HepG2 (cell line): Measurements from ENCODE around the gene TRIM7. TPM values are rescaled to one million over a fixed set of nuclear protein-coding genes. Genes with fewer than 3 reads are reported as not detected.

Experiments
- ATAD3A ChIP-seq: sonication (generic); formaldehyde crosslinking; IDR thresholded peaks from 2 replicates; pipeline ENCODE4 v1.4.0; 2020; ENCODE audit warnings: missing genetic modification reagents
- ATF2 ChIP-seq: sonication (generic); formaldehyde crosslinking; IDR thresholded peaks from 2 replicates; pipeline ENCODE4 v1.4.0; 2020; ENCODE audit warnings: missing genetic modification reagents
- GTF3A ChIP-seq: sonication (generic); formaldehyde crosslinking; conservative IDR thresholded peaks from 2 replicates; pipeline ENCODE4 v1.4.0; 2020; ENCODE audit warnings: mild to moderate bottlenecking, missing genetic modification reagents
- SNAPC2 ChIP-seq: sonication (generic); formaldehyde crosslinking; IDR thresholded peaks from 2 replicates; pipeline ENCODE4 v1.8.1; 2022; ENCODE audit warnings: mild to moderate bottlenecking, missing genetic modification reagents
- TERF1 ChIP-seq: sonication (generic); formaldehyde crosslinking; IDR thresholded peaks from 2 replicates; pipeline ENCODE4 v1.8.0; 2022; ENCODE audit warnings: mild to moderate bottlenecking, missing genetic modification reagents, moderate library complexity
- ZKSCAN1 ChIP-seq: fragments of 150-350 bp; IDR thresholded peaks from 2 replicates; pipeline ENCODE4 v1.6.1; 2014; ENCODE audit warnings: low read length
- ZNF17 ChIP-seq: sonication (generic); formaldehyde crosslinking; IDR thresholded peaks from 2 replicates; pipeline ENCODE4 v1.5.0; 2020; ENCODE audit warnings: mild to moderate bottlenecking, missing genetic modification reagents
- ZNF432 ChIP-seq: sonication (generic); formaldehyde crosslinking; IDR thresholded peaks from 2 replicates; pipeline ENCODE4 v1.5.0; 2020; ENCODE audit warnings: missing genetic modification reagents, mild to moderate bottlenecking, borderline replicate concordance
- ZNF496 ChIP-seq: sonication (generic); formaldehyde crosslinking; IDR thresholded peaks from 2 replicates; pipeline ENCODE4 v1.8.1; 2023; ENCODE audit warnings: mild to moderate bottlenecking, moderate library complexity, missing genetic modification reagents; ENCODE audit not compliant: insufficient replicate concordance
- ZNF687 ChIP-seq: sonication (generic); formaldehyde crosslinking; IDR thresholded peaks from 2 replicates; pipeline ENCODE4 v1.5.1; 2020; ENCODE audit warnings: mild to moderate bottlenecking, missing genetic modification reagents, moderate library complexity
- polyA plus RNA-seq, 8 experiments: library from polyadenylated mRNA; depleted of rRNA in 3 of 8; stranded (reverse) in 7 of 8; unstranded in 1 of 8; fragments of >200 nt; fragmentation: Illumina TruSeq in 4 of 8; extraction: Trizol in 4 of 8; gene quantifications; 2 replicates each; pipeline versions ENCODE4 v1.2.1 to v1.2.3, GENCODE V29; 2011 to 2016; ENCODE audit warnings: low read depth in 4 of 8, missing spikeins in 1 of 8, mixed read lengths in 1 of 8; ENCODE audit not compliant: insufficient read depth in 1 of 8
- total RNA-seq, 5 experiments: library from RNA; depleted of rRNA; stranded (reverse); fragments of >200 nt; fragmentation: Illumina TruSeq; extraction: Trizol; gene quantifications; 2 replicates each; pipeline ENCODE4 v1.2.3, GENCODE V29; 2016; ENCODE audit warnings: low read depth in 1 of 5
- TF ChIP-seq, protein P1 (sequence below): sonication (generic); formaldehyde crosslinking; IDR thresholded peaks from 2 replicates; pipeline ENCODE4 v1.5.0; 2020; ENCODE audit warnings: missing genetic modification reagents
- TF ChIP-seq, protein P2 (sequence below): sonication (generic); formaldehyde crosslinking; conservative IDR thresholded peaks from 2 replicates; pipeline ENCODE4 v1.8.1; 2023; ENCODE audit warnings: missing genetic modification reagents
- TF ChIP-seq, protein P3 (sequence below): sonication (generic); formaldehyde crosslinking; IDR thresholded peaks from 2 replicates; pipeline ENCODE4 v1.4.0; 2020; ENCODE audit warnings: mild to moderate bottlenecking, missing genetic modification reagents
- TF ChIP-seq, protein P4 (sequence below): IDR thresholded peaks from 2 replicates; pipeline ENCODE4 v1.6.1; 2012; ENCODE audit warnings: low read length, improper control_type of control experiment

Gene TRIM7
- total and polyA plus RNA-seq, 2 of the 13 experiments (the other 11 are each of a cell fraction or from before 2014, with no cell fraction given) = 0.13 TPM; not detected in 1

DNA sequence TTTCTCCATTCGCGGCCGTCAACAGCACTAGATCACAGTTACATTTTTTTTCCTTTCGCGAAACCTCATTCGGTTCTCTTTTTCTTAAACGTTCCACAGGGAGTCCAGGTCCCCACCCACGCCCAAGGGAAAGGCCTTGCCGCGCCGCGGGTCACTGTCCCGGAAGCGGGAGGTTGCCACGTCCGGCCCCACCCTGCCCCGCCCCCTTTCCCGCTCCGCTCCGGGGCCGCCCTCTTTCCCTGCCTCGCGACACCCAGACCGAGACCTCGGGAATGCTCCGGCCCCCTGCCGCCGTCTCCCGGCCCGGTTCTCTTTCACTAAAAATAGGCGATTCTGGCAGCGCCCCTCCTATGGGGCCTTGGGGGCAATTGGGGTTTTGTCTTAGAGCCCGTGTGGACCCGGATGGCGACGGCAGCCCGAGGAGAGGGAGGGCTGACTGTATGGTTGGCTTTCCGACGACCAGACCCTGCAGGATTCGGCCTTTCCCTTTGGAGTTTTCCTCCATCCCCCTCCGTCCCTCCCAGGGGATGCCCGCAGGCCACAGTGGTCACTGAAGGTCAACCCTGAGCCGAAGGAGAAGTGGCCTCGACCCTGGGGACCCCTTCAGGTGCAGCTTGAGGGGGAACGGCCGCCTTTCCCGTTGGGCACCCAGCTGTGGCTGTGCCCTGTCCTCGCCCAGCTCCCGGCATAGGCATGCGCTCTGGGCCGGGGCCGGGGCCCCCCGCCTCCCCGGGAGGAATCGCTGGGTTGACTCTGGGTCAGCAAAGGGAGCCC lies 41.5 kb upstream of the TRIM7 start (continued):
- TF ChIP-seq, protein P1, sequence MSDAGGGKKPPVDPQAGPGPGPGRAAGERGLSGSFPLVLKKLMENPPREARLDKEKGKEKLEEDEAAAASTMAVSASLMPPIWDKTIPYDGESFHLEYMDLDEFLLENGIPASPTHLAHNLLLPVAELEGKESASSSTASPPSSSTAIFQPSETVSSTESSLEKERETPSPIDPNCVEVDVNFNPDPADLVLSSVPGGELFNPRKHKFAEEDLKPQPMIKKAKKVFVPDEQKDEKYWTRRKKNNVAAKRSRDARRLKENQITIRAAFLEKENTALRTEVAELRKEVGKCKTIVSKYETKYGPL = 0 out of 2 replicates have a peak, but pooled peaks have one; percentile 56
- TF ChIP-seq, protein P2, sequence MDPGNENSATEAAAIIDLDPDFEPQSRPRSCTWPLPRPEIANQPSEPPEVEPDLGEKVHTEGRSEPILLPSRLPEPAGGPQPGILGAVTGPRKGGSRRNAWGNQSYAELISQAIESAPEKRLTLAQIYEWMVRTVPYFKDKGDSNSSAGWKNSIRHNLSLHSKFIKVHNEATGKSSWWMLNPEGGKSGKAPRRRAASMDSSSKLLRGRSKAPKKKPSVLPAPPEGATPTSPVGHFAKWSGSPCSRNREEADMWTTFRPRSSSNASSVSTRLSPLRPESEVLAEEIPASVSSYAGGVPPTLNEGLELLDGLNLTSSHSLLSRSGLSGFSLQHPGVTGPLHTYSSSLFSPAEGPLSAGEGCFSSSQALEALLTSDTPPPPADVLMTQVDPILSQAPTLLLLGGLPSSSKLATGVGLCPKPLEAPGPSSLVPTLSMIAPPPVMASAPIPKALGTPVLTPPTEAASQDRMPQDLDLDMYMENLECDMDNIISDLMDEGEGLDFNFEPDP (CRISPR knock-in tag) = no peak
- TF ChIP-seq, protein P3, sequence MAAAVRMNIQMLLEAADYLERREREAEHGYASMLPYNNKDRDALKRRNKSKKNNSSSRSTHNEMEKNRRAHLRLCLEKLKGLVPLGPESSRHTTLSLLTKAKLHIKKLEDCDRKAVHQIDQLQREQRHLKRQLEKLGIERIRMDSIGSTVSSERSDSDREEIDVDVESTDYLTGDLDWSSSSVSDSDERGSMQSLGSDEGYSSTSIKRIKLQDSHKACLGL = peak; percentile 19; the same call in 1 of the 2 replicates
- peak; percentile 78 for TF ChIP-seq ZNF687 (CRISPR knock-in tag)
- no peak for TF ChIP-seq ATAD3A (CRISPR knock-in tag)
- no peak; the same call in 1 of the 2 replicates for TF ChIP-seq ATF2
- TF ChIP-seq TERF1 (CRISPR knock-in tag) = no peak
- TF ChIP-seq ZKSCAN1 = 0 out of 2 replicates have a peak, but pooled peaks have one; percentile 27
- TF ChIP-seq SNAPC2 (CRISPR knock-in tag) = no peak
- no peak for TF ChIP-seq ZNF496 (CRISPR knock-in tag)
- TF ChIP-seq GTF3A (CRISPR knock-in tag) = no peak
- TF ChIP-seq, protein P4, sequence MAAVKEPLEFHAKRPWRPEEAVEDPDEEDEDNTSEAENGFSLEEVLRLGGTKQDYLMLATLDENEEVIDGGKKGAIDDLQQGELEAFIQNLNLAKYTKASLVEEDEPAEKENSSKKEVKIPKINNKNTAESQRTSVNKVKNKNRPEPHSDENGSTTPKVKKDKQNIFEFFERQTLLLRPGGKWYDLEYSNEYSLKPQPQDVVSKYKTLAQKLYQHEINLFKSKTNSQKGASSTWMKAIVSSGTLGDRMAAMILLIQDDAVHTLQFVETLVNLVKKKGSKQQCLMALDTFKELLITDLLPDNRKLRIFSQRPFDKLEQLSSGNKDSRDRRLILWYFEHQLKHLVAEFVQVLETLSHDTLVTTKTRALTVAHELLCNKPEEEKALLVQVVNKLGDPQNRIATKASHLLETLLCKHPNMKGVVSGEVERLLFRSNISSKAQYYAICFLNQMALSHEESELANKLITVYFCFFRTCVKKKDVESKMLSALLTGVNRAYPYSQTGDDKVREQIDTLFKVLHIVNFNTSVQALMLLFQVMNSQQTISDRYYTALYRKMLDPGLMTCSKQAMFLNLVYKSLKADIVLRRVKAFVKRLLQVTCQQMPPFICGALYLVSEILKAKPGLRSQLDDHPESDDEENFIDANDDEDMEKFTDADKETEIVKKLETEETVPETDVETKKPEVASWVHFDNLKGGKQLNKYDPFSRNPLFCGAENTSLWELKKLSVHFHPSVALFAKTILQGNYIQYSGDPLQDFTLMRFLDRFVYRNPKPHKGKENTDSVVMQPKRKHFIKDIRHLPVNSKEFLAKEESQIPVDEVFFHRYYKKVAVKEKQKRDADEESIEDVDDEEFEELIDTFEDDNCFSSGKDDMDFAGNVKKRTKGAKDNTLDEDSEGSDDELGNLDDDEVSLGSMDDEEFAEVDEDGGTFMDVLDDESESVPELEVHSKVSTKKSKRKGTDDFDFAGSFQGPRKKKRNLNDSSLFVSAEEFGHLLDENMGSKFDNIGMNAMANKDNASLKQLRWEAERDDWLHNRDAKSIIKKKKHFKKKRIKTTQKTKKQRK = no peak
- no peak for TF ChIP-seq ZNF17 (CRISPR knock-in tag)
- no peak for TF ChIP-seq ZNF432 (CRISPR knock-in tag)
